Gastroesophageal sphincter (tissue), 4 donors: Measurements from ENCODE around the gene SHANK1. TPM values are rescaled to one million over a fixed set of nuclear protein-coding genes. Genes with fewer than 3 reads are reported as not detected.

Experiments used
- ATAC-seq: fragments of 150-250 bp; one replicate; pipeline ENCODE4 v1.9.1; 2016; ENCODE audit warnings: mild to moderate bottlenecking, moderate library complexity
- H3K27ac ChIP-seq, 4 donors: fragments of 200-600 bp; sonication (generic) in 3 of 4; 1 replicate in 3 of 4; 2 replicates in 1 of 4; pipeline ENCODE4 v1.5.1; 2016 to 2019
- H3K27me3 ChIP-seq: fragments of 200-600 bp; sonication (generic); one replicate; pipeline ENCODE4 v1.5.1; 2019
- H3K36me3 ChIP-seq, 2 donors: fragments of 200-600 bp; sonication (generic); one replicate each; pipeline ENCODE4 v1.5.1; 2019; ENCODE audit warnings: control low read depth in 1 of 2
- H3K4me1 ChIP-seq, 3 donors: fragments of 200-600 bp; sonication (generic); 1 replicate in 2 of 3; 2 replicates in 1 of 3; pipeline ENCODE4 v1.5.1; 2016 to 2019; ENCODE audit warnings: control low read depth in 2 of 3
- H3K4me3 ChIP-seq, 2 donors: fragments of 200-600 bp; sonication (generic); one replicate each; pipeline ENCODE4 v1.5.1; 2019; ENCODE audit warnings: mild to moderate bottlenecking in 1 of 2, moderate library complexity in 1 of 2
- H3K9me3 ChIP-seq, 3 donors: fragments of 200-600 bp; sonication (generic); one replicate each; pipeline ENCODE4 v1.5.1; 2017 to 2019; ENCODE audit warnings: control low read depth in 2 of 3
- CTCF ChIP-seq, 4 experiments: fragments of 200-600 bp in 2 of 4; fragments of 450-650 bp in 2 of 4; sonication (generic) in 1 of 4; IDR thresholded peaks; one replicate each; pipeline ENCODE4 v1.5.1; 2017 to 2019; ENCODE audit warnings: antibody characterized with exemption in 4 of 4, mild to moderate bottlenecking in 2 of 4, moderate library complexity in 2 of 4
- EP300 ChIP-seq: sonication (generic); formaldehyde crosslinking; IDR thresholded peaks from one replicate; pipeline ENCODE4 v1.6.1; 2017; ENCODE audit warnings: antibody characterized with exemption, mild to moderate bottlenecking
- POLR2A ChIP-seq, 2 donors: fragments of 450-650 bp; IDR thresholded peaks; one replicate each; pipeline ENCODE4 v1.6.1; 2017; ENCODE audit warnings: antibody characterized with exemption in 2 of 2, mild to moderate bottlenecking in 2 of 2, moderate library complexity in 1 of 2
- POLR2AphosphoS5 ChIP-seq: sonication (generic); formaldehyde crosslinking; IDR thresholded peaks from one replicate; pipeline ENCODE4 v1.6.1; 2017; ENCODE audit warnings: antibody characterized with exemption
- WGBS, 2 donors: methylation state at CpG; one replicate each; pipeline ENCODE4 v1.1.5; 2018; ENCODE audit warnings: low coverage in 1 of 2; 5-methylcytosine and 5-hydroxymethylcytosine counted together
- total RNA-seq, 4 donors: library from RNA; depleted of rRNA; stranded (reverse); fragments of >200 nt; gene quantifications; one replicate each; pipeline ENCODE4 v1.1.0, GENCODE V29; 2016

SHANK1 gene
- total RNA-seq, 4 donors from 2014 or later = 0.15 to 0.40 (median 0.31) TPM; not detected in 1

GRCh38 chr19:50703915-50704796 is 15.4 kb downstream of the SHANK1 start:
- no peak for ATAC-seq
- Histone ChIP-seq H3K4me3 (no peak overlapping the region), H3K27me3 (peaks cover 85% of the 10 kb centered on the region), H3K36me3 (no peaks in the 10 kb centered on the region), H3K4me1 (no peaks in the 10 kb centered on the region), H3K9me3 (no peaks in the 10 kb centered on the region), H3K27ac (no peak overlapping the region)
- 40 to 54% methylated on average over 6 to 18 of the region's 22 CpGs for WGBS, 2 donors
- TF ChIP-seq EP300 (no peak), POLR2A (IDR thresholded peaks at IDR 0.05) (no peak), POLR2AphosphoS5 (no peak), CTCF (IDR thresholded peaks at IDR 0.05) (no peak)

GRCh38 chr19:50702871-50703829 is 16.5 kb downstream of the SHANK1 start:
- no peak for ATAC-seq
- Histone ChIP-seq H3K4me1 (no peaks in the 10 kb centered on the region), H3K36me3 (no peaks in the 10 kb centered on the region), H3K27me3 (peaks cover 87% of the 10 kb centered on the region), H3K9me3 (no peaks in the 10 kb centered on the region), H3K27ac (no peak overlapping the region), H3K4me3 (no peak overlapping the region)
- 32 to 38% methylated on average over 11 to 13 of the region's 47 CpGs for WGBS, 2 donors
- TF ChIP-seq CTCF (IDR thresholded peaks at IDR 0.05) (no peak), POLR2AphosphoS5 (no peak), POLR2A (IDR thresholded peaks at IDR 0.05) (no peak), EP300 (no peak)

GRCh38 chr19:50702158-50702870 is 17.3 kb downstream of the SHANK1 start:
- ATAC-seq = no peak
- no peak overlapping the region for H3K27ac ChIP-seq
- no peaks in the 10 kb centered on the region for H3K4me1 ChIP-seq
- no peak for TF ChIP-seq POLR2AphosphoS5
- H3K4me3 ChIP-seq = no peak overlapping the region
- no peaks in the 10 kb centered on the region for H3K9me3 ChIP-seq
- WGBS, 2 donors = 63% methylated on average over 3 of the region's 23 CpGs; no CpG with 5 or more reads in 1 of the 2 donors
- peaks cover 94% of the 10 kb centered on the region for H3K27me3 ChIP-seq
- H3K36me3 ChIP-seq = no peaks in the 10 kb centered on the region

- H3K27ac ChIP-seq = no peak overlapping the region
- no peaks in the 10 kb centered on the region for H3K4me1 ChIP-seq
- ATAC-seq = no peak
- no peak for TF ChIP-seq POLR2AphosphoS5
- H3K9me3 ChIP-seq = no peaks in the 10 kb centered on the region
- peaks cover 100% of the 10 kb centered on the region for H3K27me3 ChIP-seq
- 89% methylated on average over 3 of the region's 13 CpGs; no CpG with 5 or more reads in 1 of the 2 donors for WGBS, 2 donors
- H3K4me3 ChIP-seq = no peak overlapping the region
- H3K36me3 ChIP-seq = no peaks in the 10 kb centered on the region
These were observed 18.1 kb downstream of the SHANK1 start for GRCh38 chr19:50701367-50701985.

- Histone ChIP-seq H3K9me3 (no peaks in the 10 kb centered on the region), H3K4me3 (no peak overlapping the region), H3K4me1 (peaks cover 0 to 15% (median 0%) of the 10 kb centered on the region in 3 donors), H3K27ac (no peak overlapping the region), H3K27me3 (peaks cover 100% of the 10 kb centered on the region), H3K36me3 (no peaks in the 10 kb centered on the region)
- 68 to 84% methylated on average over 7 of the region's 13 CpGs for WGBS, 2 donors
- no peak for ATAC-seq
- TF ChIP-seq POLR2A (IDR thresholded peaks at IDR 0.05) (no peak), EP300 (no peak), CTCF (IDR thresholded peaks at IDR 0.05) (no peak), POLR2AphosphoS5 (no peak)
These were observed 22.0 kb downstream of the SHANK1 start for GRCh38 chr19:50697414-50698124.
